Activated CD8-positive, alpha-beta T cell treated with anti-CD3 and anti-CD28 coated beads for 36 hours (primary cell): Measurements from ENCODE around the gene ZNF436. TPM values are rescaled to one million over a fixed set of nuclear protein-coding genes. Genes with fewer than 3 reads are reported as not detected.

Source experiments
- ATAC-seq: fragments of 200-7000 bp; cut with Tn5 transposase; one replicate; pipeline ENCODE4 v1.10.0; 2021; ENCODE audit warnings: mild to moderate bottlenecking, moderate library complexity
- CTCF ChIA-PET: fragments of 350-600 bp; sonication (Branson Sonifier 250); formaldehyde crosslinking; loops from one replicate; lab custom pipeline; 2021; ENCODE audit warnings: antibody characterized with exemption; lab: Charles Lee
- POLR2A ChIA-PET: fragments of 350-600 bp; sonication (Branson Sonifier 250); formaldehyde crosslinking; loops from one replicate; lab custom pipeline; 2021; ENCODE audit warnings: antibody characterized with exemption; lab: Charles Lee
- DNase-seq: peaks from one replicate; pipeline ENCODE4 v3.0.0-alpha.2; 2020
- H3K27ac Mint-ChIP-seq: one replicate; pipeline ENCODE4 v1.8.0; 2021; ENCODE audit warnings: mild to moderate bottlenecking, mixed read lengths
- H3K27me3 Mint-ChIP-seq: one replicate; pipeline ENCODE4 v1.8.0; 2021; ENCODE audit warnings: mixed read lengths
- H3K36me3 Mint-ChIP-seq: one replicate; pipeline ENCODE4 v1.8.0; 2021; ENCODE audit warnings: low read depth, mixed read lengths
- H3K4me1 Mint-ChIP-seq: one replicate; pipeline ENCODE4 v1.8.0; 2021; ENCODE audit warnings: low read depth, mixed read lengths
- H3K4me3 Mint-ChIP-seq: one replicate; pipeline ENCODE4 v1.8.0; 2021; ENCODE audit warnings: mild to moderate bottlenecking, moderate library complexity, mixed read lengths
- H3K9me3 Mint-ChIP-seq: one replicate; pipeline ENCODE4 v1.8.0; 2021; ENCODE audit warnings: mixed read lengths
- CTCF ChIP-seq: fragments of 200-600 bp; IDR thresholded peaks from one replicate; pipeline ENCODE4 v1.8.0; 2022; ENCODE audit warnings: antibody characterized with exemption, mild to moderate bottlenecking
- intact Hi-C: fragments of 100-400 bp; cut with micrococcal nuclease; formaldehyde crosslinking; loops from one replicate; pipeline ENCODE4 v1.10.0; 2022
- total RNA-seq, 2 experiments: library from RNA; stranded (reverse); gene quantifications; one replicate each; pipeline ENCODE4 v1.2.3, GENCODE V29; 2021

ZNF436 gene
- total RNA-seq, 2 experiments from 2014 or later: 5.8 to 7.2 TPM

GRCh38 chr1:23394684-23395083, 25.0 kb upstream of the ZNF436 start:
- H3K36me3 Mint-ChIP-seq: no peaks in the 10 kb centered on the region
- CTCF ChIA-PET: interaction anchor here (0.6 to 3.0 kb wide), 3 partner anchors 10 to 118 kb away, joined by 3 to 13 read pairs (median 3); no protein-coding TSS in a partner anchor

GRCh38 chr1:23394181-23394580, 24.5 kb upstream of the ZNF436 start:
- DNase-seq (no peak), ATAC-seq (no peak)
- H3K27me3 Mint-ChIP-seq: no peaks in the 10 kb centered on the region
- ChIA-PET CTCF (interaction anchor here (0.6 to 3.0 kb wide), 3 partner anchors 10 to 118 kb away, joined by 3 to 13 read pairs (median 3); no protein-coding TSS in a partner anchor), POLR2A (interaction anchor here (1.4 kb wide), 1 partner anchor 24 kb away, joined by 4 read pairs; the partner anchor contains the start of gene ZNF436)
- intact Hi-C loops: no loop called here
- H3K36me3 Mint-ChIP-seq: no peaks in the 10 kb centered on the region
- no peaks in the 10 kb centered on the region for H3K9me3 Mint-ChIP-seq
- TF ChIP-seq CTCF: no peak
- no peak overlapping the region for H3K4me3 Mint-ChIP-seq
- H3K4me1 Mint-ChIP-seq: peaks cover 4% of the 10 kb centered on the region
- H3K27ac Mint-ChIP-seq: no peak overlapping the region

More at GRCh38 chr1:23394684-23395083, 25.0 kb upstream of the ZNF436 start:
- Mint-ChIP-seq H3K27me3 (no peaks in the 10 kb centered on the region), H3K9me3 (no peaks in the 10 kb centered on the region), H3K4me3 (no peak overlapping the region), H3K4me1 (peaks cover 4% of the 10 kb centered on the region), H3K27ac (no peak overlapping the region)
- intact Hi-C loops: no loop called here
- POLR2A ChIA-PET: interaction anchor here (1.4 kb wide), 1 partner anchor 24 kb away, joined by 4 read pairs; the partner anchor contains the start of gene ZNF436
- no peak for TF ChIP-seq CTCF
- ATAC-seq (no peak), DNase-seq (no peak)

- CTCF ChIA-PET: interaction anchor here (1.1 to 3.0 kb wide), 2 partner anchors 11 to 264 kb away, joined by 3 to 13 read pairs; no protein-coding TSS in a partner anchor
- no peak for ATAC-seq
- Mint-ChIP-seq H3K27me3 (no peaks in the 10 kb centered on the region), H3K9me3 (no peaks in the 10 kb centered on the region), H3K27ac (no peak overlapping the region), H3K4me3 (no peak overlapping the region), H3K36me3 (no peaks in the 10 kb centered on the region), H3K4me1 (peaks cover 4% of the 10 kb centered on the region)
- DNase-seq: no peak
- TF ChIP-seq CTCF: no peak
- POLR2A ChIA-PET: no interaction called here
- intact Hi-C loops: no loop called here
These were observed 24.1 kb upstream of the ZNF436 start for GRCh38 chr1:23393706-23394105.

- H3K4me1 Mint-ChIP-seq: peaks cover 4% of the 10 kb centered on the region
- DNase-seq (no peak), ATAC-seq (no peak)
- H3K9me3 Mint-ChIP-seq: no peaks in the 10 kb centered on the region
- no peak overlapping the region for H3K27ac Mint-ChIP-seq
- H3K36me3 Mint-ChIP-seq: no peaks in the 10 kb centered on the region
- H3K4me3 Mint-ChIP-seq: no peak overlapping the region
- no peak for TF ChIP-seq CTCF
- ChIA-PET CTCF (interaction anchor here (1.1 kb wide), 1 partner anchor 266 kb away, joined by 3 read pairs; no protein-coding TSS in a partner anchor), POLR2A (no interaction called here)
- intact Hi-C loops: no loop called here
- no peaks in the 10 kb centered on the region for H3K27me3 Mint-ChIP-seq
These were observed 22.7 kb upstream of the ZNF436 start for GRCh38 chr1:23392125-23392855.

- no peak for ATAC-seq
- CTCF ChIA-PET: interaction anchor here (0.6 to 1.8 kb wide), 3 partner anchors 13 to 173 kb away, joined by 3 to 7 read pairs (median 3); partner anchors contain the start of gene HTR1D
These were observed 20.2 kb upstream of the ZNF436 start for GRCh38 chr1:23389837-23390321.

More at GRCh38 chr1:23389837-23390321, 20.2 kb upstream of the ZNF436 start:
- H3K4me3 Mint-ChIP-seq: no peak overlapping the region
- H3K36me3 Mint-ChIP-seq: no peaks in the 10 kb centered on the region
- TF ChIP-seq CTCF: no peak
- no peak for DNase-seq
- no peaks in the 10 kb centered on the region for H3K4me1 Mint-ChIP-seq
- H3K27me3 Mint-ChIP-seq: no peaks in the 10 kb centered on the region
- no peaks in the 10 kb centered on the region for H3K9me3 Mint-ChIP-seq
- POLR2A ChIA-PET: no interaction called here
- no peak overlapping the region for H3K27ac Mint-ChIP-seq
- intact Hi-C loops: no loop called here
